SK-N-SH (cell line): ENCODE results near the gene ENTPD6. TPM values are rescaled to one million over a fixed set of nuclear protein-coding genes. Genes with fewer than 3 reads are reported as not detected.

Experiments used
- CTCF ChIA-PET: fragments of 300-600, 350-600 bp; formaldehyde crosslinking; extraction: SDS; loops from one replicate; lab custom pipeline; 2021; lab: Yijun Ruan, JAX
- POLR2A ChIA-PET: fragments of 350-600 bp; sonication (Branson Sonifier 250); formaldehyde crosslinking; extraction: SDS; loops from one replicate; lab custom pipeline; 2020; ENCODE audit warnings: antibody characterized with exemption, inconsistent platforms; lab: Yijun Ruan, JAX
- DNase-seq: peaks from one replicate; pipeline ENCODE4 v3.0.0; 2012
- H2AFZ ChIP-seq: fragments of 200-600 bp; sonication (generic); 2 replicates; pipeline ENCODE4 v1.8.1; 2016; ENCODE audit warnings: antibody characterized with exemption, mild to moderate bottlenecking, low read depth
- H3F3A ChIP-seq: fragments of 200-600 bp; sonication (generic); replicated peaks from 2 replicates; pipeline ENCODE3; 2016; ENCODE audit warnings: antibody characterized with exemption, mild to moderate bottlenecking; ENCODE audit not compliant: insufficient read depth
- H3K27ac ChIP-seq, 2 experiments: fragments of 200-500 bp in 1 of 2; fragments of 200-600 bp in 1 of 2; sonication (Bioruptor generic) in 1 of 2; sonication (generic), shearing (Covaris generic) in 1 of 2; 2 replicates each; pipeline versions ENCODE4 v1.5.1 to v1.6.1; 2014 to 2016; ENCODE audit warnings: low read depth in 2 of 2, inconsistent platforms in 1 of 2, low read length in 1 of 2, mild to moderate bottlenecking in 1 of 2, mixed read lengths in 1 of 2
- H3K27me3 ChIP-seq: fragments of 200-600 bp; sonication (generic), shearing (Covaris generic); 2 replicates; pipeline ENCODE4 v1.6.1; 2016; ENCODE audit warnings: mixed run types; ENCODE audit not compliant: insufficient read depth
- H3K36me3 ChIP-seq, 2 experiments: fragments of 200-500 bp in 1 of 2; fragments of 200-600 bp in 1 of 2; sonication (Bioruptor generic) in 1 of 2; sonication (generic) in 1 of 2; replicated peaks in 1 of 2; 2 replicates each; pipeline versions ENCODE3 to v1.5.1; 2014 to 2016; ENCODE audit warnings: low read length in 1 of 2, mild to moderate bottlenecking in 1 of 2; ENCODE audit not compliant: insufficient read depth in 2 of 2, control insufficient read depth in 1 of 2
- H3K4me1 ChIP-seq, 2 experiments: fragments of 200-500 bp in 1 of 2; fragments of 200-600 bp in 1 of 2; sonication (Bioruptor generic) in 1 of 2; sonication (generic), shearing (Covaris generic) in 1 of 2; 2 replicates each; pipeline versions ENCODE4 v1.5.1 to v1.6.1; 2014 to 2016; ENCODE audit warnings: low read depth in 1 of 2, low read length in 1 of 2, mixed run types in 1 of 2; ENCODE audit not compliant: insufficient read depth in 2 of 2, control insufficient read depth in 1 of 2
- H3K4me2 ChIP-seq: fragments of 200-600 bp; sonication (generic), shearing (Covaris generic); 2 replicates; pipeline ENCODE4 v1.6.1; 2017; ENCODE audit warnings: mixed run types
- H3K4me3 ChIP-seq, 2 experiments: fragments of 200-500 bp in 1 of 2; fragments of 200-600 bp in 1 of 2; sonication (Bioruptor generic) in 1 of 2; sonication (generic), shearing (Covaris generic) in 1 of 2; 2 replicates each; pipeline versions ENCODE4 v1.5.1 to v1.8.1; 2014 to 2016; ENCODE audit warnings: low read depth in 2 of 2, inconsistent platforms in 1 of 2, low read length in 1 of 2, mild to moderate bottlenecking in 1 of 2, mixed read lengths in 1 of 2, moderate library complexity in 1 of 2
- H3K79me2 ChIP-seq: fragments of 200-600 bp; sonication (generic); 2 replicates; pipeline ENCODE4 v1.8.1; 2017; ENCODE audit warnings: mild to moderate bottlenecking; ENCODE audit not compliant: insufficient read depth
- H3K9ac ChIP-seq: fragments of 200-600 bp; sonication (generic); 2 replicates; pipeline ENCODE4 v1.6.1; 2017; ENCODE audit warnings: mixed run types
- H3K9me2 ChIP-seq: fragments of 200-600 bp; sonication (generic); 2 replicates; pipeline ENCODE4 v1.6.1; 2017; ENCODE audit warnings: mixed run types
- H3K9me3 ChIP-seq: fragments of 200-600 bp; sonication (generic); 2 replicates; pipeline ENCODE4 v1.6.1; 2017; ENCODE audit warnings: mixed run types, mild to moderate bottlenecking, moderate library complexity
- H4K20me1 ChIP-seq: fragments of 200-600 bp; sonication (generic); 2 replicates; pipeline ENCODE4 v1.6.1; 2017; ENCODE audit warnings: mild to moderate bottlenecking, mixed run types; ENCODE audit not compliant: insufficient read depth
- EP300 ChIP-seq, 2 experiments: IDR thresholded peaks; 2 replicates each; pipeline versions ENCODE4 v1.4.0 to v1.6.1; 2012; ENCODE audit warnings: borderline replicate concordance in 1 of 2, low read depth in 1 of 2, low read length in 1 of 2
- EZH2phosphoT487 ChIP-seq: fragments of 200-600 bp; sonication (generic); IDR thresholded peaks from 2 replicates; pipeline ENCODE4 v1.6.1; 2017; ENCODE audit warnings: low read depth, mixed run types, mild to moderate bottlenecking, antibody characterized with exemption, moderate library complexity, borderline replicate concordance
- FOSL2 ChIP-seq: IDR thresholded peaks from 2 replicates; pipeline ENCODE4 v1.4.0; 2012; ENCODE audit warnings: low read depth, mild to moderate bottlenecking, moderate library complexity, borderline replicate concordance
- FOXM1 ChIP-seq: IDR thresholded peaks from 2 replicates; pipeline ENCODE4 v1.4.0; 2012; ENCODE audit warnings: low read depth, mild to moderate bottlenecking
- GATA2 ChIP-seq: sonication (generic); formaldehyde crosslinking; IDR thresholded peaks from 2 replicates; pipeline ENCODE4 v1.5.0; 2020; ENCODE audit warnings: mild to moderate bottlenecking, missing genetic modification reagents
- MAX ChIP-seq: IDR thresholded peaks from 2 replicates; pipeline ENCODE4 v1.4.0; 2012; ENCODE audit warnings: low read depth
- PBX3 ChIP-seq: IDR thresholded peaks from 2 replicates; pipeline ENCODE4; 2012
- POLR2AphosphoS5 ChIP-seq: IDR thresholded peaks from 2 replicates; pipeline ENCODE4 v1.6.1; 2012; ENCODE audit warnings: low read depth, low read length
- TEAD4 ChIP-seq: IDR thresholded peaks from 2 replicates; pipeline ENCODE4 v1.4.0; 2012; ENCODE audit warnings: mild to moderate bottlenecking, borderline replicate concordance; ENCODE audit not compliant: insufficient read depth
- USF2 ChIP-seq: fragments of 150-350 bp; IDR thresholded peaks from 2 replicates; pipeline ENCODE4 v1.6.1; 2017; ENCODE audit warnings: antibody characterized with exemption, low read length, low read depth, borderline replicate concordance
- ZBTB33 ChIP-seq: IDR thresholded peaks from 2 replicates; pipeline ENCODE4 v1.4.0; 2012; ENCODE audit warnings: low read depth, borderline replicate concordance
- WGBS: methylation state at CpG from one replicate; pipeline ENCODE4 v1.1.6; 2017; ENCODE audit warnings: low lambda C conversion rate; 5-methylcytosine and 5-hydroxymethylcytosine counted together
- polyA plus RNA-seq, 3 experiments: library from polyadenylated mRNA; depleted of rRNA; stranded (reverse); fragments of >200 nt; gene quantifications; 2 replicates each; pipeline ENCODE4 v1.2.3, GENCODE V29; 2012

Gene ENTPD6
- polyA plus RNA-seq, 1 of the 3 experiments (the other 2 are of a cell fraction): 76.1 TPM

- Histone ChIP-seq H3K27me3 (peaks cover 7% of the 10 kb centered on the region), H3K27ac (no peak overlapping the region), H3K9me3 (no peaks in the 10 kb centered on the region), H3K9me2 (no peaks in the 10 kb centered on the region), H3K4me1 (peaks cover 0 to 11% of the 10 kb centered on the region in 2 experiments; a peak in 1 of 4 replicates), H4K20me1 (no peaks in the 10 kb centered on the region), H3K36me3 (no peaks in the 10 kb centered on the region), H3F3A (peaks cover 4% of the 10 kb centered on the region), H2AFZ (no peak overlapping the region), H3K79me2 (no peaks in the 10 kb centered on the region), H3K9ac (no peak overlapping the region), H3K4me3 (no peak overlapping the region), H3K4me2 (no peak overlapping the region)
- ChIA-PET CTCF (interaction anchor here (0.7 to 2.0 kb wide), 3 partner anchors 23 to 225 kb away, joined by 3 to 5 read pairs (median 3); no protein-coding TSS in a partner anchor), POLR2A (no interaction called here)
- DNase-seq: no peak
- TF ChIP-seq PBX3: no peak
- no peak for TF ChIP-seq MAX
- TF ChIP-seq EZH2phosphoT487: no peak
- TF ChIP-seq ZBTB33: no peak
- TF ChIP-seq USF2: no peak
Observed at GRCh38 chr20:25173886-25174308, 21.6 kb upstream of the ENTPD6 start.

- Histone ChIP-seq H3F3A (peaks cover 11% of the 10 kb centered on the region), H2AFZ (no peak overlapping the region), H3K4me1 (peaks cover 0 to 11% of the 10 kb centered on the region in 2 experiments; a peak in 1 of 4 replicates), H4K20me1 (no peaks in the 10 kb centered on the region), H3K27ac (no peak overlapping the region), H3K4me2 (no peak overlapping the region), H3K9me3 (no peaks in the 10 kb centered on the region), H3K36me3 (no peaks in the 10 kb centered on the region), H3K9me2 (no peaks in the 10 kb centered on the region), H3K79me2 (no peaks in the 10 kb centered on the region), H3K9ac (no peak overlapping the region), H3K4me3 (no peak overlapping the region), H3K27me3 (peaks cover 7% of the 10 kb centered on the region; the same call in 1 of the 2 replicates)
- CTCF ChIA-PET: interaction anchor here (1.6 to 2.0 kb wide), 2 partner anchors 182 to 223 kb away, joined by 5 to 8 read pairs; no protein-coding TSS in a partner anchor
- POLR2A ChIA-PET: interaction anchor here (1.4 kb wide), 1 partner anchor 19 kb away, joined by 4 read pairs; the partner anchor contains the start of gene ENTPD6
- WGBS: 47% methylated on average over 3 of the region's 3 CpGs
- no peak for DNase-seq
- TF ChIP-seq FOXM1 (no peak), GATA2 (no peak), TEAD4 (no peak), PBX3 (no peak), EP300 (IDR thresholded peaks at IDR 0.05; ENCODE audit: borderline replicate concordance in 1 of 2, low read depth in 1 of 2, low read length in 1 of 2) (no peak), FOSL2 (no peak), POLR2AphosphoS5 (no peak)
Observed at GRCh38 chr20:25176184-25176583, 19.3 kb upstream of the ENTPD6 start.
